ENCODE results near the gene FAM13C.
"Not testable (repeated sequence)": the region's sequence is repeated elsewhere in the genome, so short reads cannot be mapped to it uniquely, and the experiment has no call there.

The FAM13C gene

GRCh38 chr10:59236064-59236697 lies 126.2 kb downstream of the FAM13C start:
- Histone ChIP-seq H3K36me3 (ENCODE audit: control insufficient read depth, insufficient read depth, low read length) (no peaks in the 10 kb centered on the region), H3K27ac (ENCODE audit: low read depth, low read length) (no peak overlapping the region), H3K4me1 (ENCODE audit: control insufficient read depth, insufficient read depth, low read length) (no peaks in the 10 kb centered on the region), H3K9ac (ENCODE audit: low read length) (no peak overlapping the region), H3K4me3 (ENCODE audit: low read length) (no peak overlapping the region), H3K27me3 (ENCODE audit: control insufficient read depth, insufficient read depth, low read length) (no peaks in the 10 kb centered on the region)

GRCh38 chr10:59234816-59235429 lies 127.4 kb downstream of the FAM13C start:
- H3K27me3 ChIP-seq (ENCODE audit: control insufficient read depth, insufficient read depth, low read length): no peaks in the 10 kb centered on the region
- no peak overlapping the region for H3K27ac ChIP-seq (ENCODE audit: low read depth, low read length)
- H3K9ac ChIP-seq (ENCODE audit: low read length): no peak overlapping the region
- no peak overlapping the region for H3K4me3 ChIP-seq (ENCODE audit: low read length)
- no peaks in the 10 kb centered on the region for H3K4me1 ChIP-seq (ENCODE audit: control insufficient read depth, insufficient read depth, low read length)
- no peaks in the 10 kb centered on the region for H3K36me3 ChIP-seq (ENCODE audit: control insufficient read depth, insufficient read depth, low read length)

- no peak overlapping the region for H3K27ac ChIP-seq (ENCODE audit: low read depth, low read length)
- no peak overlapping the region for H3K9ac ChIP-seq (ENCODE audit: low read length)
- no peaks in the 10 kb centered on the region for H3K27me3 ChIP-seq (ENCODE audit: control insufficient read depth, insufficient read depth, low read length)
- H3K36me3 ChIP-seq (ENCODE audit: control insufficient read depth, insufficient read depth, low read length): no peaks in the 10 kb centered on the region
- no peaks in the 10 kb centered on the region for H3K4me1 ChIP-seq (ENCODE audit: control insufficient read depth, insufficient read depth, low read length)
- no peak overlapping the region for H3K4me3 ChIP-seq (ENCODE audit: low read length)
These were observed 128.2 kb downstream of the FAM13C start for GRCh38 chr10:59234194-59234593.

DNA sequence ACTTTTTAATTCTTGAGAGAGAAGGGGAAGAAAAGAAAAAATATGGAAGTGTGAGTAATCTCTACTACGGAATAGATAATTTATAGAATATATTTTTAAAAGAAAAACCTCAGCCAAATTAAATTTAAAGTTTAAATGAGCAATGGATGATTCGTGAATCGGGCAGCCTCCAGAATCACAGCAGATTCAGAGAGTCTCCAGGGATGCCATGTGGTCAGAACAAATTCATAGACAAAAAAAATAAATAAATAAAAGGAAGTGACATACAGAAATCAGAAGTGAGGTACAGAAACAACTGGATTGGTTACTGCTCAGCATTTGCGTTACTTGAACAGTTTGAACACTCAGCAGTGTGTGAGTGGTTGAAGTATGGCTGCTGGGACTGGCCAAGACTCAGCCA lies 132.9 kb downstream of the FAM13C start:
- Histone ChIP-seq H3K9ac (ENCODE audit: low read length) (no peak overlapping the region), H3K4me3 (ENCODE audit: low read length) (no peak overlapping the region), H3K4me1 (ENCODE audit: control insufficient read depth, insufficient read depth, low read length) (no peaks in the 10 kb centered on the region), H3K36me3 (ENCODE audit: control insufficient read depth, insufficient read depth, low read length) (no peaks in the 10 kb centered on the region), H3K27me3 (ENCODE audit: control insufficient read depth, insufficient read depth, low read length) (no peaks in the 10 kb centered on the region), H3K27ac (ENCODE audit: low read depth, low read length) (no peak overlapping the region)

DNA sequence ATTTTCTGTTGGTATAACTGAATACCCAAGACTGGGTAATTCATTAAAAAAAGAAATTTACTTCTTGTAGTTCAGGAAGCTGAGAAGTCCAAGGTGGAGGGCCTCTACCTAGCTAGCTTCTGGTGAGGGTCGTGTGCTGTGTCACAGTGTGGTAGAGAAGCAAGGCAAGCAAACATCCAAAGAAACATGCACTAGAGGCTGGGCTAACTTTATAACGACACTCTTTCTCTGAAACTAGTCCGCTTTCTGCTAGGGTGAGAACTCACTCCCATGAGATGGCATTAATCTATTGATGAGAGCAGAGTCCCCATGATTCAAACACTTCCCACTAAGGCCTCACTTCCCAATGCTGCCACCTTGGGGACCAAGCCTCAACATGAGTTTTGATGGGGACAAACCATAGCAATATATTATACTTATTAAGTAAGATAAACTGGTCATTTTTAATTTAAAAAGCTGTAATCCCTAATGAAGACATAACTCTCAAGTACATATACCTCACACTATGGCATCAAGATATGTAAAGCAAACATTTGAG lies 135.1 kb downstream of the FAM13C start:
- no peaks in the 10 kb centered on the region for H3K4me1 ChIP-seq (ENCODE audit: control insufficient read depth, insufficient read depth, low read length)
- H3K4me3 ChIP-seq (ENCODE audit: low read length): no peak overlapping the region
- no peak overlapping the region for H3K27ac ChIP-seq (ENCODE audit: low read depth, low read length)
- no peaks in the 10 kb centered on the region for H3K36me3 ChIP-seq (ENCODE audit: control insufficient read depth, insufficient read depth, low read length)
- H3K27me3 ChIP-seq (ENCODE audit: control insufficient read depth, insufficient read depth, low read length): no peaks in the 10 kb centered on the region
- no peak overlapping the region for H3K9ac ChIP-seq (ENCODE audit: low read length)

- Histone ChIP-seq H3K4me1 (ENCODE audit: control insufficient read depth, insufficient read depth, low read length) (no peaks in the 10 kb centered on the region), H3K36me3 (ENCODE audit: control insufficient read depth, insufficient read depth, low read length) (no peaks in the 10 kb centered on the region), H3K4me3 (ENCODE audit: low read length) (no peak overlapping the region), H3K9ac (ENCODE audit: low read length) (no peak overlapping the region), H3K27ac (ENCODE audit: low read depth, low read length) (no peak overlapping the region), H3K27me3 (ENCODE audit: control insufficient read depth, insufficient read depth, low read length) (no peaks in the 10 kb centered on the region)
These were observed 137.1 kb downstream of the FAM13C start for GRCh38 chr10:59225211-59225610.

DNA sequence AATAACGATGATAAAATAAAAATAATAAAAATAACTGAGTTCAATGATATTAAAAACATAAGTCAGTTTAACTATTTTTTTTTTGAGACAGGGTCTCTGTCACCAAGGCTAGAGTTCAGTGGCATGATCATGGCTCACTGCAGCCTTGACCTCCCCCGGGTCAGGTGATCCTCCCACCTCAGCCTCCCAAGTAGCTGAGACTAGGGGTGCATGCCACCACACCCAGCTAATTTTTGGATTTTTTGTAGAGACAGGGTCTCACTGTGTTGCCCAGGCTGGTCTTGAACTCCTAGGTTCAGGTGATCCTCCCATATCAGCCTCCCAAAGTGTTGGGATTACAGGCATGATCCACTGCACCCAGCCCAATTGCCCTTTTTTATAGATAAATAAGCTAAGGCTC lies 138.8 kb downstream of the FAM13C start:
- not testable (repeated sequence) for H3K4me3 ChIP-seq (ENCODE audit: low read length); H3K4me1 ChIP-seq (ENCODE audit: control insufficient read depth, insufficient read depth, low read length); H3K27me3 ChIP-seq (ENCODE audit: control insufficient read depth, insufficient read depth, low read length); H3K9ac ChIP-seq (ENCODE audit: low read length); H3K27ac ChIP-seq (ENCODE audit: low read depth, low read length); H3K36me3 ChIP-seq (ENCODE audit: control insufficient read depth, insufficient read depth, low read length)

DNA sequence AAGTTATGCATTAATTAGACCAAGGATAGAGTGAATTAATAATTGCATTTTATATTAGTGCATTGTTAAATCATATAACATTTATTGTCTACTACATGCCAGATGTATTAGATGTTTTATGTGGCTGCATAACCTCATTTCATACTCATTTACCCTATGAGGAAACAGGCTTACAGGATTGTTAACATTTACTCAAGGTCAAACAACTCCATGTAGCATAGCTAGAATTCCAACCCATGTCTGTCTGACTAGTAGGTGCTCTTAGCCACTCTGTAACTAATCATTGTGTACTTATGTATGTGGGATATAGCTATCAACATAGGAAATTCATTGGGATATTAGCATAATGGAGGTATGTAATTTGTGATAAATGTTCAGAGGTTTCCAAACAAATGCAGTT lies 139.6 kb downstream of the FAM13C start:
- Histone ChIP-seq H3K27ac (ENCODE audit: low read depth, low read length) (no peak overlapping the region), H3K4me3 (ENCODE audit: low read length) (no peak overlapping the region), H3K9ac (ENCODE audit: low read length) (no peak overlapping the region), H3K4me1 (ENCODE audit: control insufficient read depth, insufficient read depth, low read length) (no peaks in the 10 kb centered on the region), H3K36me3 (ENCODE audit: control insufficient read depth, insufficient read depth, low read length) (no peaks in the 10 kb centered on the region), H3K27me3 (ENCODE audit: control insufficient read depth, insufficient read depth, low read length) (no peaks in the 10 kb centered on the region)

DNA sequence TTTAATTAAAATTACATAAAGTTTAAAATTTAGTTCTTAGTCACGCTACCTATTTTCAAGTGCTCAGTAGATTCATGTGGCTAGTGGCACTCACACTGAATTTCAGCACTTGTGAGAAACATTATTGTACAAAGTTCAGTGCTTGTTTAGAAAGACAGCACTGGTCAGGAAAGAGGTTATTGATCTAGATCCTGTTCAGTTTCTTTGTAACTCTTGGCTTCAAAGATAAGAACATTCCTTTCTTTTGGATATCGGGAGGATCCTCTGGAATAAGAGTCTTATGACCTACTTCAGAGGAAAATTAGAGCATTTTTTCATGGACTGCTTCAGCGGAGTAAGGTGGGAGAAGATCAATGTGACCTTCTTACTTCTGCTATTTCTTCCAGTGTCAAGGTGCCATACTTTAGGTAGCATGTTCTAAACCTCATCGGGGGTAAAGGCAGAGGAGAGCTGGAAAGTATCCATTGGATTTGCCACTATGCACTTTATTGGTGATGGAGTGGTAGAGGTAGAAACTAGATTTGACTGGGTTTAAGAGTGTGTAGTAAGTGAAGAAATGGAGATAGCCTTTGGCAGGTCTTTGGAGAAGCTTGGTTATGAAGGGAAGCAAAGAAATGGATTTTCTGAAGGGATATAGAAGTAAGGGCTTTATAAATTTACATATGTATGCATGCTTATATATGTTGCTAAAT lies 146.0 kb downstream of the FAM13C start:
- no peaks in the 10 kb centered on the region for H3K27me3 ChIP-seq (ENCODE audit: control insufficient read depth, insufficient read depth, low read length)
- no peaks in the 10 kb centered on the region for H3K4me1 ChIP-seq (ENCODE audit: control insufficient read depth, insufficient read depth, low read length)
- H3K9ac ChIP-seq (ENCODE audit: low read length): no peak overlapping the region
- H3K27ac ChIP-seq (ENCODE audit: low read depth, low read length): no peak overlapping the region
- no peaks in the 10 kb centered on the region for H3K36me3 ChIP-seq (ENCODE audit: control insufficient read depth, insufficient read depth, low read length)
- no peak overlapping the region for H3K4me3 ChIP-seq (ENCODE audit: low read length)

DNA sequence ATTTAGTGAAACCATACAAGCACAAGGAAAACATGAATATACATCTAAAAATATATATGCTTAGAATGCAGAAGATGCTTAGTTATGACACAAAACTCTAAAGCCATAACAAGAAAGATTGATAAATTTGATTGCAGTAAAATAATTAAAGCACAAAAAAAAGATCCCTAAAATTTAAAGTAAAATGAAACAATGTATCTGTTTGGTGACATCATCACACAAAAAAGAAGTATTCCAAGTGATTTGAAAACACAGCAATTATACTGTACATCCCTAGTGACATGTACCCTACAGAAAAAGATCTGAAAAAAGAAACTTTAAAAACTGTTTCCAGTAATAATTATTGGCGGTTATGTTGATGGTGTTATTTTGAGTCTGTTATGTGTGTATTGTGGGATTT lies 148.2 kb downstream of the FAM13C start:
- no peak overlapping the region for H3K27ac ChIP-seq (ENCODE audit: low read depth, low read length)
- H3K4me1 ChIP-seq (ENCODE audit: control insufficient read depth, insufficient read depth, low read length): no peaks in the 10 kb centered on the region
- H3K9ac ChIP-seq (ENCODE audit: low read length): no peak overlapping the region

GRCh38 chr10:59212301-59212798 lies 150.0 kb downstream of the FAM13C start:
- Histone ChIP-seq H3K27ac (ENCODE audit: low read depth, low read length) (no peak overlapping the region), H3K9ac (ENCODE audit: low read length) (no peak overlapping the region), H3K27me3 (ENCODE audit: control insufficient read depth, insufficient read depth, low read length) (no peaks in the 10 kb centered on the region), H3K4me1 (ENCODE audit: control insufficient read depth, insufficient read depth, low read length) (no peaks in the 10 kb centered on the region), H3K4me3 (ENCODE audit: low read length) (no peak overlapping the region), H3K36me3 (ENCODE audit: control insufficient read depth, insufficient read depth, low read length) (no peaks in the 10 kb centered on the region)

More for the DNA sequence above, 148.2 kb downstream of the FAM13C start:
- H3K4me3 ChIP-seq (ENCODE audit: low read length): no peak overlapping the region
- H3K27me3 ChIP-seq (ENCODE audit: control insufficient read depth, insufficient read depth, low read length): no peaks in the 10 kb centered on the region
- H3K36me3 ChIP-seq (ENCODE audit: control insufficient read depth, insufficient read depth, low read length): no peaks in the 10 kb centered on the region

DNA sequence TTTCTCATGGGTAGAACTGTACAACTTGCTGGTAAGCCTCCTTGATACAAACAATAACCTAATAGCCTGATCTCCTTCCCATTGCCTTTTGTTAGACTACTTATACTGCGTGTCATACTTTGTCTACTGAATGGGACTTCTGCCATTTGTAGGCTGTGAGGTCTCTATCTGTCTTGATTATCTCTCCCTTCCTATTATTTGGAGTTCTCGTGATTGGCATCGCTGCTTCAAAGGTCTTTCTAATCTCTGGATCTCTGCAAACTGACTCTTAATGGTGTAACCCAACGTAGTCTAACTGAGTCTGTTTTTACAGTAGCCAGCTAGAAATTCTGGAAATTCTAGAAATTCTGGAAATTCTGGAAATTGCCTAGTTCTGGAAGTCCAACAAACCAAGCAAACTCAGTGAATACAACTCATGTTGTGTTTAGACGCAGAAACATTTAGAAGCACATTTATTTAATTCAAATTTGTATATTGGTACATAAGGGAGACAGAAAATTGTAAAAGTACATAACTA lies 156.1 kb downstream of the FAM13C start:
- no peak overlapping the region for H3K27ac ChIP-seq (ENCODE audit: low read depth, low read length)
- H3K4me1 ChIP-seq (ENCODE audit: control insufficient read depth, insufficient read depth, low read length): no peaks in the 10 kb centered on the region
- no peak overlapping the region for H3K4me3 ChIP-seq (ENCODE audit: low read length)
- no peaks in the 10 kb centered on the region for H3K36me3 ChIP-seq (ENCODE audit: control insufficient read depth, insufficient read depth, low read length)
- H3K27me3 ChIP-seq (ENCODE audit: control insufficient read depth, insufficient read depth, low read length): no peaks in the 10 kb centered on the region
- H3K9ac ChIP-seq (ENCODE audit: low read length): no peak overlapping the region
